Umbilical cord (tissue), 2 donors: ENCODE data around the gene TAPBPL. TPM values are rescaled to one million over a fixed set of nuclear protein-coding genes. Genes with fewer than 3 reads are reported as not detected.

Experiments used
- DNase-seq: peaks from one replicate; pipeline ENCODE4 v3.0.0-alpha.2; 2015; ENCODE audit warnings: low spot score
- total RNA-seq: library from RNA; depleted of rRNA; stranded (reverse); fragments of >200 nt; gene quantifications from one replicate; pipeline ENCODE4 v1.2.3, GENCODE V29; 2014; ENCODE audit warnings: low replicate concordance; ENCODE audit not compliant: insufficient read depth

Gene TAPBPL
- total RNA-seq, 1 donor from 2014 or later = 3.6 TPM

- DNase-seq = no peak
These were observed 15.7 kb upstream of the TAPBPL start for GRCh38 chr12:6435961-6436715.

GRCh38 chr12:6437586-6437985 is 14.3 kb upstream of the TAPBPL start:
- no peak for DNase-seq

- no peak for DNase-seq
These were observed 13.5 kb upstream of the TAPBPL start for GRCh38 chr12:6438345-6438744.

- no peak for DNase-seq
These were observed 11.5 kb upstream of the TAPBPL start for GRCh38 chr12:6440391-6440790.

- DNase-seq = no peak
These were observed 9.0 kb upstream of the TAPBPL start for GRCh38 chr12:6442836-6443235.

- no peak for DNase-seq
These were observed 8.4 kb upstream of the TAPBPL start for GRCh38 chr12:6443361-6443983.

- no peak for DNase-seq
These were observed 7.8 kb upstream of the TAPBPL start for GRCh38 chr12:6444031-6444430.

- no peak for DNase-seq
These were observed 6.8 kb upstream of the TAPBPL start, which contains the start of gene CD27 for GRCh38 chr12:6444704-6445688. Gene CD27 (plus strand): TSS chr12:6444955. CDS start chr12:6445096, 141 bp downstream.

GRCh38 chr12:6450091-6450868 is 1.6 kb upstream of the TAPBPL start:
- DNase-seq = peak; percentile 90

- no peak for DNase-seq
These were observed 934 bp upstream of the TAPBPL start for GRCh38 chr12:6450869-6451347.

- DNase-seq = peak; percentile 40
These were observed 552 bp downstream of the TAPBPL start for GRCh38 chr12:6452245-6452943.

GRCh38 chr12:6452944-6453630 is 1.2 kb downstream of the TAPBPL start:
- DNase-seq = no peak

GRCh38 chr12:6457220-6457945 is 5.5 kb downstream of the TAPBPL start:
- DNase-seq = no peak

- no peak for DNase-seq
These were observed 6.6 kb downstream of the TAPBPL start for GRCh38 chr12:6458281-6459003.

- no peak for DNase-seq
These were observed 7.1 kb downstream of the TAPBPL start for GRCh38 chr12:6459004-6459337.

- no peak for DNase-seq
These were observed 9.0 kb downstream of the TAPBPL start for GRCh38 chr12:6460751-6461371.

GRCh38 chr12:6461401-6462233 is 9.8 kb downstream of the TAPBPL start:
- peak; percentile 40 for DNase-seq
